Keratinocyte (primary cell): ENCODE data around the gene GNB1L. TPM values are rescaled to one million over a fixed set of nuclear protein-coding genes. Genes with fewer than 3 reads are reported as not detected.

Experiments used
- DNase-seq: peaks from one replicate; pipeline ENCODE4 v3.0.0-alpha.2; 2011; ENCODE audit warnings: low read depth, missing footprints, low spot score
- FAIRE-seq: peaks from 2 replicates; lab custom pipeline; 2011; peaks lifted over from hg19 to GRCh38; lab: Jason Lieb, UNC
- H2AFZ ChIP-seq: 2 replicates; pipeline ENCODE4 v1.6.0; 2012; ENCODE audit warnings: low read length, control low read depth, inconsistent platforms; ENCODE audit not compliant: control insufficient read depth
- H3K27ac ChIP-seq: 2 replicates; pipeline ENCODE4 v1.5.1; 2011; ENCODE audit warnings: low read length; ENCODE audit not compliant: control insufficient read depth, insufficient read depth
- H3K27me3 ChIP-seq: 3 replicates; pipeline ENCODE4 v1.6.0; 2011; ENCODE audit warnings: low read length; ENCODE audit not compliant: control insufficient read depth, insufficient read depth; ENCODE audit errors: extremely low read depth
- H3K36me3 ChIP-seq, 2 experiments: 2 replicates in 1 of 2; 3 replicates in 1 of 2; pipeline ENCODE4 v1.5.1; 2011; ENCODE audit warnings: low read length in 2 of 2, mild to moderate bottlenecking in 1 of 2; ENCODE audit not compliant: control insufficient read depth in 2 of 2, insufficient read depth in 2 of 2; ENCODE audit errors: extremely low read depth in 1 of 2
- H3K4me1 ChIP-seq: 3 replicates; pipeline ENCODE4 v1.5.1; 2011; ENCODE audit warnings: low read length; ENCODE audit not compliant: control insufficient read depth, insufficient read depth; ENCODE audit errors: extremely low read depth
- H3K4me2 ChIP-seq: 3 replicates; pipeline ENCODE4 v1.6.0; 2011; ENCODE audit warnings: low read depth, low read length; ENCODE audit not compliant: control insufficient read depth, insufficient read depth; ENCODE audit errors: extremely low read depth
- H3K4me3 ChIP-seq, 3 experiments: fragments of 200-600 bp in 1 of 3; sonication (generic) in 1 of 3; 2 replicates in 2 of 3; 3 replicates in 1 of 3; pipeline ENCODE4 v1.5.1; 2011 to 2016; ENCODE audit warnings: low read length in 3 of 3, mild to moderate bottlenecking in 3 of 3, control low read depth in 2 of 3, inconsistent platforms in 1 of 3, low read depth in 1 of 3, mixed read lengths in 1 of 3, mixed run types in 1 of 3, moderate library complexity in 1 of 3; ENCODE audit not compliant: control insufficient read depth in 2 of 3, insufficient read depth in 2 of 3; ENCODE audit errors: extremely low read depth in 1 of 3
- H3K79me2 ChIP-seq: 2 replicates; pipeline ENCODE4 v1.6.0; 2012; ENCODE audit warnings: low read length; ENCODE audit not compliant: control insufficient read depth, insufficient read depth
- H3K9ac ChIP-seq: 3 replicates; pipeline ENCODE4 v1.6.0; 2011; ENCODE audit warnings: low read length; ENCODE audit not compliant: control insufficient read depth, insufficient read depth; ENCODE audit errors: extremely low read depth
- H3K9me1 ChIP-seq: 3 replicates; pipeline ENCODE4 v1.6.0; 2011; ENCODE audit warnings: low read length; ENCODE audit not compliant: control insufficient read depth, insufficient read depth; ENCODE audit errors: extremely low read depth
- H3K9me3 ChIP-seq: 2 replicates; pipeline ENCODE4 v1.5.1; 2012; ENCODE audit warnings: low read depth, low read length; ENCODE audit not compliant: control insufficient read depth
- H4K20me1 ChIP-seq: 3 replicates; pipeline ENCODE4 v1.6.0; 2011; ENCODE audit warnings: low read length; ENCODE audit not compliant: control insufficient read depth, insufficient read depth; ENCODE audit errors: extremely low read depth
- EZH2 ChIP-seq: IDR thresholded peaks from one replicate; pipeline ENCODE4 v1.6.1; 2012; ENCODE audit warnings: inconsistent platforms, mild to moderate bottlenecking, low read length, moderate library complexity
- dilution Hi-C: fragments of 300-500 bp; cut with MboI; formaldehyde crosslinking; loops from one replicate; pipeline ENCODE4 v1.7.0; 2020; ENCODE audit warnings: low sequenced_read_pairs; ENCODE audit not compliant: extremely low pct_ligation_motif_present
- polyA plus RNA-seq, 5 experiments: library from polyadenylated mRNA; depleted of rRNA in 3 of 5; stranded (reverse) in 3 of 5; stranded (forward) in 1 of 5; unstranded in 1 of 5; fragments of >200 nt; gene quantifications; 1 replicate in 1 of 5; 2 replicates in 3 of 5; 3 replicates in 1 of 5; pipeline versions ENCODE4 v1.2.1 to v1.2.3, GENCODE V29; 2011 to 2012; ENCODE audit warnings: missing spikeins in 2 of 5, low read depth in 1 of 5, low replicate concordance in 1 of 5
- TF ChIP-seq, protein P1 (sequence below), 3 experiments: IDR thresholded peaks in 1 of 3; conservative IDR thresholded peaks in 1 of 3; optimal IDR thresholded peaks in 1 of 3; 2 replicates in 2 of 3; 3 replicates in 1 of 3; pipeline versions ENCODE3 to v1.5.1; 2011; ENCODE audit warnings: low read length in 3 of 3, mild to moderate bottlenecking in 3 of 3, moderate library complexity in 2 of 3, control low read depth in 1 of 3, inconsistent platforms in 1 of 3; ENCODE audit not compliant: insufficient read depth in 2 of 3; ENCODE audit errors: extremely low read depth in 1 of 3

The GNB1L gene
- polyA plus RNA-seq, 1 donor (not counting 4 experiments of a cell fraction or from before 2014, with no cell fraction given) = 2.0 TPM

- no peaks in the 10 kb centered on the region for H3K36me3 ChIP-seq
- TF ChIP-seq, protein P1, sequence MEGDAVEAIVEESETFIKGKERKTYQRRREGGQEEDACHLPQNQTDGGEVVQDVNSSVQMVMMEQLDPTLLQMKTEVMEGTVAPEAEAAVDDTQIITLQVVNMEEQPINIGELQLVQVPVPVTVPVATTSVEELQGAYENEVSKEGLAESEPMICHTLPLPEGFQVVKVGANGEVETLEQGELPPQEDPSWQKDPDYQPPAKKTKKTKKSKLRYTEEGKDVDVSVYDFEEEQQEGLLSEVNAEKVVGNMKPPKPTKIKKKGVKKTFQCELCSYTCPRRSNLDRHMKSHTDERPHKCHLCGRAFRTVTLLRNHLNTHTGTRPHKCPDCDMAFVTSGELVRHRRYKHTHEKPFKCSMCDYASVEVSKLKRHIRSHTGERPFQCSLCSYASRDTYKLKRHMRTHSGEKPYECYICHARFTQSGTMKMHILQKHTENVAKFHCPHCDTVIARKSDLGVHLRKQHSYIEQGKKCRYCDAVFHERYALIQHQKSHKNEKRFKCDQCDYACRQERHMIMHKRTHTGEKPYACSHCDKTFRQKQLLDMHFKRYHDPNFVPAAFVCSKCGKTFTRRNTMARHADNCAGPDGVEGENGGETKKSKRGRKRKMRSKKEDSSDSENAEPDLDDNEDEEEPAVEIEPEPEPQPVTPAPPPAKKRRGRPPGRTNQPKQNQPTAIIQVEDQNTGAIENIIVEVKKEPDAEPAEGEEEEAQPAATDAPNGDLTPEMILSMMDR (optimal IDR thresholded peaks at IDR 0.05 in 1 of 3, IDR thresholded peaks at IDR 0.05 in 1 of 3, conservative IDR thresholded peaks at IDR 0.05 in 1 of 3; ENCODE audit: extremely low read depth in 1 of 3, insufficient read depth in 2 of 3, low read length in 3 of 3) = no peak
- TF ChIP-seq EZH2 = no peak
- no peaks in the 10 kb centered on the region for H3K27me3 ChIP-seq
- H2AFZ ChIP-seq = no peak overlapping the region
- H3K4me3 ChIP-seq = no peak overlapping the region
- H3K4me1 ChIP-seq = peaks cover 30% of the 10 kb centered on the region
- DNase-seq (no peak), FAIRE-seq (no peak)
- no peaks in the 10 kb centered on the region for H4K20me1 ChIP-seq
- no peaks in the 10 kb centered on the region for H3K9me3 ChIP-seq
- no peaks in the 10 kb centered on the region for H3K79me2 ChIP-seq
- dilution Hi-C loops = no loop called here
- no peak overlapping the region for H3K4me2 ChIP-seq
- no peak overlapping the region for H3K9ac ChIP-seq
- H3K9me1 ChIP-seq = no peaks in the 10 kb centered on the region
- H3K27ac ChIP-seq = no peak overlapping the region
Measured at GRCh38 chr22:19812910-19813309, 41.8 kb downstream of the GNB1L start.

- Histone ChIP-seq H3K27me3 (no peaks in the 10 kb centered on the region), H3K9ac (no peak overlapping the region), H4K20me1 (no peaks in the 10 kb centered on the region), H3K4me3 (no peak overlapping the region), H3K9me1 (no peaks in the 10 kb centered on the region), H3K9me3 (no peaks in the 10 kb centered on the region), H3K36me3 (no peaks in the 10 kb centered on the region), H3K4me1 (peaks cover 34% of the 10 kb centered on the region), H3K4me2 (no peak overlapping the region), H3K27ac (no peak overlapping the region), H2AFZ (no peak overlapping the region), H3K79me2 (no peaks in the 10 kb centered on the region)
- no peak for DNase-seq
- dilution Hi-C loops = no loop called here
- FAIRE-seq = no peak
- no peak for TF ChIP-seq EZH2
- TF ChIP-seq, protein P1 (optimal IDR thresholded peaks at IDR 0.05 in 1 of 3, IDR thresholded peaks at IDR 0.05 in 1 of 3, conservative IDR thresholded peaks at IDR 0.05 in 1 of 3; ENCODE audit: extremely low read depth in 1 of 3, insufficient read depth in 2 of 3, low read length in 3 of 3) = no peak
Measured at GRCh38 chr22:19811811-19812771, 42.6 kb downstream of the GNB1L start.
